Endothelial cell of umbilical vein (primary cell): ENCODE data around the gene ACKR3. TPM values are rescaled to one million over a fixed set of nuclear protein-coding genes. Genes with fewer than 3 reads are reported as not detected.

Source experiments
- BruUV-seq: library from RNA; stranded (reverse); fragments of 400-500 nt; replicated peaks from 2 replicates; lab custom pipeline; 2021; lab: Mats Ljungman, UMichigan
- CTCF ChIA-PET: fragments of 300-600, 350-600 bp; sonication (Branson Sonifier 250); formaldehyde crosslinking; loops from one replicate; lab custom pipeline; 2021; ENCODE audit warnings: antibody characterized with exemption, inconsistent platforms; lab: Charles Lee
- POLR2A ChIA-PET: fragments of 300-600, 350-600 bp; sonication (Branson Sonifier 250); formaldehyde crosslinking; loops from one replicate; lab custom pipeline; 2021; ENCODE audit warnings: antibody characterized with exemption, inconsistent platforms; lab: Charles Lee
- DNase-seq: peaks from one replicate; pipeline ENCODE4 v3.0.0-alpha.2; 2011; ENCODE audit warnings: low read depth, low spot score
- FAIRE-seq: peaks from 2 replicates; lab custom pipeline; 2011; peaks lifted over from hg19 to GRCh38; lab: Jason Lieb, UNC
- H2AFZ ChIP-seq: 2 replicates; pipeline ENCODE4 v1.6.0; 2012; ENCODE audit warnings: low read depth, low read length, control low read depth, inconsistent platforms
- H3K27ac ChIP-seq: 2 replicates; pipeline ENCODE4 v1.5.1; 2011; ENCODE audit warnings: low read depth, mild to moderate bottlenecking, control low read depth, low read length, moderate library complexity; ENCODE audit not compliant: insufficient read depth
- H3K27me3 ChIP-seq, 2 experiments: 2 replicates each; pipeline versions ENCODE4 v1.6.0 to v1.6.1; 2011; ENCODE audit warnings: low read length in 2 of 2, mixed read lengths in 1 of 2; ENCODE audit not compliant: control insufficient read depth in 2 of 2, insufficient read depth in 2 of 2
- H3K36me3 ChIP-seq, 2 experiments: 2 replicates in 1 of 2; 3 replicates in 1 of 2; pipeline ENCODE4 v1.5.1; 2011; ENCODE audit warnings: low read length in 2 of 2, mild to moderate bottlenecking in 1 of 2, moderate library complexity in 1 of 2; ENCODE audit not compliant: control insufficient read depth in 2 of 2, insufficient read depth in 2 of 2; ENCODE audit errors: extremely low read depth in 1 of 2
- H3K4me1 ChIP-seq: 3 replicates; pipeline ENCODE4 v1.5.1; 2011; ENCODE audit warnings: mild to moderate bottlenecking, low read length; ENCODE audit not compliant: control insufficient read depth, insufficient read depth; ENCODE audit errors: extremely low read depth
- H3K4me2 ChIP-seq: 2 replicates; pipeline ENCODE4 v1.6.1; 2011; ENCODE audit warnings: low read length, control low read depth, mixed read lengths; ENCODE audit not compliant: insufficient read depth
- H3K4me3 ChIP-seq, 3 experiments: fragments of 200-600 bp in 1 of 3; sonication (generic), shearing (Covaris generic) in 1 of 3; replicated peaks in 1 of 3; 2 replicates each; pipeline ENCODE4 v1.5.1; 2011 to 2016; ENCODE audit warnings: control low read depth in 3 of 3, low read length in 3 of 3, mild to moderate bottlenecking in 2 of 3, inconsistent platforms in 1 of 3, low read depth in 1 of 3, moderate library complexity in 1 of 3; ENCODE audit not compliant: insufficient read depth in 1 of 3
- H3K79me2 ChIP-seq: 2 replicates; pipeline ENCODE4 v1.6.0; 2012; ENCODE audit warnings: low read length, inconsistent platforms; ENCODE audit not compliant: control insufficient read depth, insufficient read depth
- H3K9ac ChIP-seq: replicated peaks from 2 replicates; pipeline ENCODE3; 2011; ENCODE audit warnings: low read length, control low read depth; ENCODE audit not compliant: insufficient read depth; ENCODE audit errors: extremely low read depth
- H3K9me1 ChIP-seq: replicated peaks from 3 replicates; pipeline ENCODE4 v1.6.0; 2011; ENCODE audit warnings: mild to moderate bottlenecking, low read length; ENCODE audit not compliant: control insufficient read depth, insufficient read depth; ENCODE audit errors: extremely low read depth
- H3K9me3 ChIP-seq: replicated peaks from 2 replicates; pipeline ENCODE4 v1.5.1; 2012; ENCODE audit warnings: low read length, inconsistent platforms; ENCODE audit not compliant: control insufficient read depth, insufficient read depth
- H4K20me1 ChIP-seq: replicated peaks from 2 replicates; pipeline ENCODE3; 2011; ENCODE audit warnings: mild to moderate bottlenecking, low read length; ENCODE audit not compliant: control insufficient read depth, insufficient read depth; ENCODE audit errors: extremely low read depth
- CTCF ChIP-seq, 2 donors: IDR thresholded peaks; 1 replicate in 1 of 2; 2 replicates in 1 of 2; pipeline ENCODE4 v1.5.1; 2011; ENCODE audit warnings: low read length in 2 of 2, mild to moderate bottlenecking in 2 of 2, moderate library complexity in 2 of 2, control low read depth in 1 of 2, inconsistent platforms in 1 of 2, low read depth in 1 of 2; ENCODE audit not compliant: insufficient read depth in 1 of 2; ENCODE audit errors: extremely low read depth in 1 of 2
- EZH2 ChIP-seq: IDR thresholded peaks from 2 replicates; pipeline ENCODE4 v1.6.1; 2012; ENCODE audit warnings: borderline replicate concordance, low read depth, mild to moderate bottlenecking, moderate library complexity, low read length, inconsistent platforms; ENCODE audit not compliant: severe bottlenecking
- FOS ChIP-seq: IDR thresholded peaks from 2 replicates; pipeline ENCODE4 v1.6.1; 2011; ENCODE audit warnings: mild to moderate bottlenecking, low read length, moderate library complexity, borderline replicate concordance; ENCODE audit not compliant: insufficient read depth
- GATA2 ChIP-seq: IDR thresholded peaks from 2 replicates; pipeline ENCODE4 v1.7.0; 2011; ENCODE audit warnings: low read depth, mild to moderate bottlenecking, moderate library complexity, mixed read lengths, low read length; ENCODE audit not compliant: insufficient read length, insufficient read depth
- JUN ChIP-seq: IDR thresholded peaks from 2 replicates; pipeline ENCODE4 v1.6.1; 2011; ENCODE audit warnings: borderline replicate concordance, low read depth; ENCODE audit not compliant: insufficient read length, insufficient read depth
- MAX ChIP-seq: IDR thresholded peaks from 2 replicates; pipeline ENCODE4 v1.6.1; 2011; ENCODE audit not compliant: insufficient read depth, insufficient read length
- MYC ChIP-seq: IDR thresholded peaks from one replicate; pipeline ENCODE4 v1.6.1; 2011; ENCODE audit warnings: mild to moderate bottlenecking, low read depth, low read length
- POLR2A ChIP-seq: IDR thresholded peaks from 2 replicates; pipeline ENCODE4 v1.6.1; 2012; ENCODE audit warnings: low read depth, mild to moderate bottlenecking, control low read depth, low read length
- POLR2AphosphoS5 ChIP-seq: IDR thresholded peaks from 2 replicates; pipeline ENCODE4 v1.6.1; 2012; ENCODE audit warnings: low read depth, mild to moderate bottlenecking, control low read depth, low read length, moderate library complexity; ENCODE audit not compliant: insufficient read depth
- dilution Hi-C: fragments of 300-500 bp; cut with MboI; formaldehyde crosslinking; loops from one replicate; pipeline ENCODE4 v1.15.0; 2019; ENCODE audit warnings: low sequenced_read_pairs; ENCODE audit not compliant: extremely low pct_ligation_motif_present
- intact Hi-C: fragments of 100-400 bp; cut with micrococcal nuclease; formaldehyde crosslinking; loops from one replicate; pipeline ENCODE4 v1.10.0; 2022
- polyA plus RNA-seq, 4 experiments: library from polyadenylated mRNA; depleted of rRNA in 3 of 4; stranded (reverse) in 3 of 4; unstranded in 1 of 4; fragments of >200 nt; gene quantifications; 2 replicates each; pipeline versions ENCODE4 v1.2.1 to v1.2.3, GENCODE V29; 2011 to 2012; ENCODE audit warnings: missing spikeins in 1 of 4
- total RNA-seq: library from RNA; stranded (reverse); gene quantifications from 2 replicates; pipeline ENCODE4 v1.2.3, GENCODE V29; 2021

The ACKR3 gene
- total and polyA plus RNA-seq, 2 donors (not counting 3 experiments of a cell fraction or from before 2014, with no cell fraction given) = 31.1 to 428 TPM

- no peaks in the 10 kb centered on the region for H3K9me1 ChIP-seq
- no peak overlapping the region for H2AFZ ChIP-seq
- H3K4me1 ChIP-seq = no peaks in the 10 kb centered on the region
- intact Hi-C loops (no loop called here), dilution Hi-C loops (no loop called here)
- H3K4me2 ChIP-seq = no peak overlapping the region
- no peak overlapping the region for H3K4me3 ChIP-seq
- BruUV-seq = no TSS peak
- CTCF ChIA-PET = no interaction called here
- POLR2A ChIA-PET = no interaction called here
- H3K9ac ChIP-seq = no peak overlapping the region
- H3K79me2 ChIP-seq = no peaks in the 10 kb centered on the region
- no peak for FAIRE-seq
- no peaks in the 10 kb centered on the region for H4K20me1 ChIP-seq
- no peaks in the 10 kb centered on the region for H3K36me3 ChIP-seq
- no peaks in the 10 kb centered on the region for H3K27me3 ChIP-seq
- no peak overlapping the region for H3K27ac ChIP-seq
- H3K9me3 ChIP-seq = no peaks in the 10 kb centered on the region
- DNase-seq = no peak
- TF ChIP-seq JUN = no peak
- TF ChIP-seq MYC = no peak
- TF ChIP-seq POLR2AphosphoS5 = no peak
- no peak for TF ChIP-seq GATA2
- no peak for TF ChIP-seq POLR2A
- no peak for TF ChIP-seq EZH2
- no peak for TF ChIP-seq CTCF (IDR thresholded peaks at IDR 0.05; ENCODE audit: extremely low read depth in 1 of 2, insufficient read depth in 1 of 2, low read depth in 1 of 2, low read length in 2 of 2)
- no peak for TF ChIP-seq MAX
- TF ChIP-seq FOS = no peak
Observed at GRCh38 chr2:236545248-236545658, 24.4 kb upstream of the ACKR3 start.
